Endothelial cell (in vitro differentiated cells): Measurements from ENCODE around the gene TRUB2. TPM values are rescaled to one million over a fixed set of nuclear protein-coding genes. Genes with fewer than 3 reads are reported as not detected.

Experiments used
- DNase-seq: peaks from one replicate; pipeline ENCODE4 v3.0.0; 2021; ENCODE audit warnings: low spot score
- H3K27ac Mint-ChIP-seq: one replicate; pipeline ENCODE4 v1.8.0; 2021; ENCODE audit warnings: mixed read lengths, inconsistent platforms; ENCODE audit not compliant: unreplicated experiment
- H3K27me3 Mint-ChIP-seq: one replicate; pipeline ENCODE4 v1.8.0; 2021; ENCODE audit warnings: mild to moderate bottlenecking, moderate library complexity, mixed read lengths, inconsistent platforms; ENCODE audit not compliant: unreplicated experiment
- H3K36me3 Mint-ChIP-seq: one replicate; pipeline ENCODE4 v1.8.0; 2021; ENCODE audit warnings: mild to moderate bottlenecking, low read depth, mixed read lengths, inconsistent platforms; ENCODE audit not compliant: unreplicated experiment
- H3K4me1 Mint-ChIP-seq: one replicate; pipeline ENCODE4 v1.8.0; 2021; ENCODE audit warnings: mild to moderate bottlenecking, mixed read lengths, inconsistent platforms; ENCODE audit not compliant: unreplicated experiment
- H3K4me3 Mint-ChIP-seq: one replicate; pipeline ENCODE4 v1.8.0; 2021; ENCODE audit warnings: mild to moderate bottlenecking, mixed read lengths, inconsistent platforms; ENCODE audit not compliant: unreplicated experiment
- H3K9me3 Mint-ChIP-seq: one replicate; pipeline ENCODE4 v1.8.0; 2021; ENCODE audit warnings: mixed read lengths, inconsistent platforms; ENCODE audit not compliant: unreplicated experiment
- CTCF ChIP-seq: fragments of 200-600 bp; sonication (generic); IDR thresholded peaks from one replicate; pipeline ENCODE4 v1.5.0; 2021; ENCODE audit warnings: antibody characterized with exemption; ENCODE audit not compliant: unreplicated experiment
- total RNA-seq: library from RNA; stranded (reverse); fragmentation: NEBNext Ultra II Directional; extraction: Animal tissue kit (Norgen Biotek cat#: 25700); gene quantifications from one replicate; pipeline ENCODE4 v1.2.1, GENCODE V29; 2021; ENCODE audit not compliant: unreplicated experiment

TRUB2 gene
- total RNA-seq, 1 donor from 2014 or later = 25.8 TPM

- Mint-ChIP-seq H3K4me3 (no peak overlapping the region), H3K27ac (no peak overlapping the region), H3K27me3 (peaks cover 3% of the 10 kb centered on the region), H3K9me3 (no peaks in the 10 kb centered on the region), H3K4me1 (no peaks in the 10 kb centered on the region), H3K36me3 (peaks cover 15% of the 10 kb centered on the region)
- DNase-seq = no peak
- no peak for TF ChIP-seq CTCF
These were observed 27.5 kb upstream of the TRUB2 start for GRCh38 chr9:128349772-128350171.

- Mint-ChIP-seq H3K4me1 (no peaks in the 10 kb centered on the region), H3K9me3 (no peaks in the 10 kb centered on the region), H3K27ac (no peak overlapping the region), H3K4me3 (peak overlapping the region; percentile 80), H3K36me3 (peaks cover 17% of the 10 kb centered on the region), H3K27me3 (peaks cover 3% of the 10 kb centered on the region)
- TF ChIP-seq CTCF = no peak
- DNase-seq = no peak
These were observed 26.9 kb upstream of the TRUB2 start for GRCh38 chr9:128349125-128349524.

- no peak overlapping the region for H3K4me3 Mint-ChIP-seq
These were observed 22.8 kb upstream of the TRUB2 start for GRCh38 chr9:128344931-128345605.

GRCh38 chr9:128343855-128344254, 21.6 kb upstream of the TRUB2 start:
- H3K9me3 Mint-ChIP-seq = no peaks in the 10 kb centered on the region
- H3K36me3 Mint-ChIP-seq = peaks cover 4% of the 10 kb centered on the region
- H3K27me3 Mint-ChIP-seq = peaks cover 4% of the 10 kb centered on the region
- H3K4me1 Mint-ChIP-seq = peaks cover 4% of the 10 kb centered on the region
- no peak for TF ChIP-seq CTCF
- H3K27ac Mint-ChIP-seq = no peak overlapping the region
- no peak overlapping the region for H3K4me3 Mint-ChIP-seq
- DNase-seq = no peak

More at GRCh38 chr9:128344931-128345605, 22.8 kb upstream of the TRUB2 start:
- peaks cover 11% of the 10 kb centered on the region for H3K36me3 Mint-ChIP-seq
- peaks cover 4% of the 10 kb centered on the region for H3K4me1 Mint-ChIP-seq
- TF ChIP-seq CTCF = no peak
- peak overlapping the region; percentile 74 for H3K27ac Mint-ChIP-seq
- DNase-seq = no peak
- no peaks in the 10 kb centered on the region for H3K9me3 Mint-ChIP-seq
- peaks cover 3% of the 10 kb centered on the region for H3K27me3 Mint-ChIP-seq

GRCh38 chr9:128342971-128343680, 20.9 kb upstream of the TRUB2 start:
- no peaks in the 10 kb centered on the region for H3K9me3 Mint-ChIP-seq
- no peak overlapping the region for H3K4me3 Mint-ChIP-seq
- no peak overlapping the region for H3K27ac Mint-ChIP-seq
- DNase-seq = no peak
- no peak for TF ChIP-seq CTCF
- peaks cover 4% of the 10 kb centered on the region for H3K27me3 Mint-ChIP-seq
- peaks cover 4% of the 10 kb centered on the region for H3K4me1 Mint-ChIP-seq
- peaks cover 4% of the 10 kb centered on the region for H3K36me3 Mint-ChIP-seq
